ENCODE data around the gene PRPSAP1.
"Not testable (repeated sequence)": the region's sequence is repeated elsewhere in the genome, so short reads cannot be mapped to it uniquely, and the experiment has no call there.

The PRPSAP1 gene

DNA sequence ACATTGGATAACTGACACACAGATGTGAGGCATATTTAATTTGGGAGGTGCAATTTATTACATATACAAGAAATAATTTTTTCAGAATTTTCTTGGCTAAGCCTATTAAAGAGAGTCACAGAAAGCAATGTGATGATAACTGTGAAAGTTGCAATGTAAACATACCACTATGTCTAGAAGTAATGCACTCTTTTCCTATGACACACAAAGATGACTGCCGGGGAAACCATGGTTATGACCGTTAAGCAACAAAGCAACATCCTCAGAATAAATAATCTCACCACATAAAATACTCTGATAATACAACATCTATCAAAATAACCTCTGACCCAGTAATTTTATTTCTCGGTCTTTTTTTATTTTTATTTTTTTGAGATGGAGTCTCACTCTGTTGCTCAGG is 35.1 kb downstream of the PRPSAP1 start:
- DNase-seq (ENCODE audit: low read depth), result no peak

DNA sequence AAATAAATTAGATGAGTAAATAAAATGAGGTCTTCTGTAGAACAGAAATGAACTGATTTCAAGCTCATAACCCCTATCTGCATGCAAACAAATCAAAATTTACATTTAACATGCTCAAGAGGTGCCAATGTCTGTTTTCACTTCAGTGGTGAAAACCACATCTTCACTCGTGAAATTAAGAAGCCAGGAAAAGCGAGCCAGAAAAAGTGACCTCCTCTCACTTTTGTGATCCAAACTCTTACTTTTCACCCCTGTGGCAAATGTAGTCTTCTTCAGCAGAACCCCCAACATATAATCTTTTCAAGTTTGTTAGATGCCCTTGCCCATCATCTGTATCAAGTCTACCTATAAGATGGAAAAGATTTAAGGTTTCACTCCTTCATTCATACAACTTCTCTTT is 36.2 kb downstream of the PRPSAP1 start:
- no peak for DNase-seq (ENCODE audit: low read depth)

DNA sequence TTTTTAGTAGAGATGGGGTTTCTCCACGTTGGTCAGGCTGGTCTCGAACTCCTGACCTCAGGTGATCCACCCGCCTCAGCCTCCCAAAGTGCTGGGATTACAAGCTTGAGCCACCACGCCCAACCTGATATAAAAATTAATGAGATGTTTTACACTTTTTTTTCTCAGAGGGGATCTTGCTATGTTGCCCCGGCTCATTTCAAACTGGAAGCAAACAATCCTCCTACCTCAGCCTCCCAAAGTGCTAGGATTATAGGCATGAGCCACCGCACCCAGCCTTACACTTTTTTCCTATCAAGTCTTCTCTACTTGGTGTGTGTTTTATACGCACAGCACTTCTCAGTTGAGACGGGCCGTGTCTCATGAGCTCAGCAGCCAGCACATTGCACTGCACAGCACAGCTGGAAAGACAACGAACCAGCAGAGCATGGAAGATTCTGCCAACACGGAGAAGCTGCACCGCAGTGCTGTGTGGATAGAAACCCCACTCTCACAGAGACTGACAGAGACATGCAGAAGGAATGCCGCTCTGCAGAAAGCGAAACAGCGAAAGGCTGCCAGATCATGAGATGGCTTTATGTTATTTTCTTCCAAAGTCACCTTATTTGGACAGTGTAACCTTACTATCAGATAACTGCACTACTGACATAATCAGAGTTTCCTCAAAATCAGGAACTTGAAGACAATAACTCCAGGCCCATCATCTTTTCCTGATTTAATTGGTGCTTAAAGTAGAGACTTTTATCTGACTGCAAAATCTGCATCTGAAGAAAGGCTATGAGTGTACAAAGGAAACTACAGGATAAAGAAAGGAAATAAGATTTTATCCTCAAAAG is 39.1 kb downstream of the PRPSAP1 start:
- DNase-seq (ENCODE audit: low read depth), result no peak

DNA sequence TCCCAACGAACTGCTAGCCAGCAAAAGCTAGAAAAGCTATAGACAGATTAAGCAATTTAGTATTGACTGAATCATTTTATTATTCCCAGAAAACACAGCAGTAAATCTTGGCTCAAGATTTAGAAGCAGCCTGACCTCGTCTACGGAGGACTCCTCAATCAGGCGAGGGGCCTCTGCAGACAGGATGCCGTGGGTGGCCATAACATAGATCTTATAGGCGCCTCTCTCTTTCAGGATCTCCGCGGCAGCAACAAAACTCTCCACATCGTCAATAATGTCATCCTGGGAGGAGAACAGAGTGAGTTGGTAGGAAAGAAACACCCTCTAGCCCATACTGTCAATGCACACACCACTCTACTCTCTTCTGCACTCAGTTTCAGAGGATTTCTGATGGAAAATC is 41.0 kb downstream of the PRPSAP1 start:
- DNase-seq (ENCODE audit: low read depth), result no peak

DNA sequence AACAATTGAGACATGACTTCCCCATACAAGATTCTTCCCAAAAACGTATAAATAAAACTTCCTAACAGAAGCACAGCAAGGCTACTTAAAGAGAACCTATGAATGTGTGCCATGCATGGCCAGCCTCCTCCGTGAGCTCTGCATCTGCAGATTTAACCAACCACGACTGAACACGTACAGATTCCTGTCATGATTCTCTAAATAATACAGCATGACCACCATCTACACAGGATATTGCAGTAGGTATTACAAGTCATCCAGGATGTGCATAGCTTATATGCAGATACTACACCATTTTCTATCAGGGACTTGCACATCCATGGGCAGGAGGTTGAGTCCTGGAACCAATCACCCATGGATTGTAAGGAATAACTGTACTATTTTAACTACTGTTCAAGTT is 44.3 kb downstream of the PRPSAP1 start:
- DNase-seq (ENCODE audit: low read depth), result no peak

DNA sequence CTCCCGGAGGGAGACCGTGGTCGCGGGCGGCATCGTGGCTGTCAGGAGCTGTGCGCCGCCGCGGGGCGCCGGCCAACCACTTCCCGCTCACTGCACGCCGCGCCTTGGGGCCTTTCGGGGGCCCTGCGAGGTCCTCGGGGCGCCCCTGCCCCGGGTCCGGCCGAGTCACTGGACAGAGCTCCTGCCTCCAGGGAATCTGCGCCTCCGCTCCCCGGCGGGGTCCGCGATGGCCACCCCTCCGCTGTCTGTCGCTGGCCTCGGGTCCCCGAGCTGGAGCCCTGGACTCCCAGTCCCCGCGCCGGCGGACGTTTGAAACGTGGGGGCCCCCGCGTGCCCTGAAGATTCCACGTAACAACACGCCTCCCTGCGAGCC is 45.8 kb downstream of the PRPSAP1 start, which contains the start of gene QRICH2:
Gene QRICH2 (minus strand): TSS at position 311 of the 373 bp plus-strand sequence. CDS start 278 bp downstream, at position 33.
- DNase-seq (ENCODE audit: low read depth), result no peak

DNA sequence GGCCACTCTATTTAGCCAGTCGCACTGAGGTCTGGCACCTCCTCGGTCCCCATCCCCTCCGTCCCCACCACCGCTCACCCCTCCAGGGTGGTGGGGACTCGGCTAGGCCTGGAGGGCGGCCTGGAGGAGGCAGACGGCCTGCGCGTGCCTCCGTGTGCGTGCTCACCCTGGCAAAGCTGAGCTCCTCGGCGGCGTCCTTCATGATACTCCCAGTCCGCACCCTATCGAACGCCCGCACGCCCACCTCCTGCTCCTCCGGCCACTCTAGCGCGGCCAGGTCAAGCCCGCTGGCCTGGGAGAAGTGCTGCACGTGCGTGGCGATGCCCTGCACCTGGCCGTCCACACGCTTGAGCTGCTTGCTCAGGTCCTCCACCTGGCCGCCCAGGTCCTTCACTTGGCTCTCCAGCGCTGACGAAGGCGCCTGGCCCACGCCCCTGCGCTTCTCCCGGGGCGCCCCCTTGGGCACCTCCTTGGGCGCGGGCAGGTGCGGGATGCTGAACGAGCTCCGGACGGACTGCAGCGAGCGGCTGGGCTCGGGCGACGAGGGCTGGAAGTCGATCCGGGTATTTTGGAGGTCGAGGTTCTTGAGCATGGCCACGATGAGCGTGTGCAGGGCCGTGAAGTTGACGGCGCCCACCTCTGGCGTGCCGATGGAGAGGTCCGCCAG is 46.3 kb downstream of the PRPSAP1 start:
- DNase-seq (ENCODE audit: low read depth), result no peak

DNA sequence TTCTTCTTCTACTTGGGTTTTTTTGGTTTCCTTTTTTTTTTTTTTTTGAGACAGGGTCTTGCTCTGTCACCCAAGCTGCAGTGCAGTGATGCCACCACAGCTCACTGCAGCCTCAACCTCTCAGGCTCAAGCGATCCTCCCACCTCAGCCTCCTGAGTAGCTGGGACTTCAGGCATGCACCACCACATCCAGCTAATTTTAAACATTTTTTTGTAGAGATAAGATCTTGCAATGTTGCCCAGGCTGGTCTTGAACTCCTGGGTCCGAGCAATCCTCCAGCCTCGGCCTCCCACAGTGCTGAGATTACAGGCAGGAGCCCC is 48.6 kb downstream of the PRPSAP1 start:
- DNase-seq (ENCODE audit: low read depth), result not testable (repeated sequence)

DNA sequence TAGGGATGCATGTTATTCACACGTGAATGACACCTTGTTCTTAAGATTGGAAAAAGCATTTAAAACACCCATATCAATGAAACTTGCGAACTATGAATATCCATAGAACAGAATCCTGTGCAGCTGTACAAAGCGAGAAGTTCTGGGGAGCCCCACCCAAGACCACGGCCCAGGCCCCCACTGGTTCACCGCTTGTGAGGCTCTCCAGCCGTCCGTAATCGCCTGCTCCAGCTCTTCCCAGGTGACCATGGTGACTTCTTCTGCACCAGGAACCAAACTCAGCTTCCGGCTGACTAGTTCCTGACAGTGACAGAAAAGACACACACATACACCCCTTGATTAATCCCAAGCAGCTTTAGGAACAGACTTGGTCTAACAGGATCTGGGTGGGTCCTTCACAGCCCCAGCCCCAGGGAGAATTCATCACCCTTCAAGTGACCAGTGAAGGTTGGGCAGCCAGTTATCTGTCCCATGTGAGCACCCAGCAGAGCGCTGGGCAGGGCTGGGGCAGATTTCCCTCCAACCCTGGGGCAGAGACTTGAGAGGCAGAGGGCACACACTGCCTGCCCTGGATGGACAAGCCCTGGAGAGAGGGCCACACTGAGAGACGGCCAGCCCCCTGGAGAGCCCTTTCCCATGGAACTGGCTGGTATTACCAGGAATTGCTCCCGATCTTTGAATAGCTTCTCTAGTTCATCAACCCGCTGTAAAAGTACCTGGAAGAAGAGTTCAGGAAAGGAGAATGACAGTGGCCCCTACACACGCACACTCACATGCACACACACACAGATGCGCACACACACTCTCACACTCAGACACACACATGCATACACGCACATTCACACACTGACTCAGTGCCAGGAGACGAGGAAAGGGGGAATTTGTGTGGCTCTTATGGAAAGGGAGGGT is 49.2 kb downstream of the PRPSAP1 start:
- no peak for DNase-seq (ENCODE audit: low read depth)

DNA sequence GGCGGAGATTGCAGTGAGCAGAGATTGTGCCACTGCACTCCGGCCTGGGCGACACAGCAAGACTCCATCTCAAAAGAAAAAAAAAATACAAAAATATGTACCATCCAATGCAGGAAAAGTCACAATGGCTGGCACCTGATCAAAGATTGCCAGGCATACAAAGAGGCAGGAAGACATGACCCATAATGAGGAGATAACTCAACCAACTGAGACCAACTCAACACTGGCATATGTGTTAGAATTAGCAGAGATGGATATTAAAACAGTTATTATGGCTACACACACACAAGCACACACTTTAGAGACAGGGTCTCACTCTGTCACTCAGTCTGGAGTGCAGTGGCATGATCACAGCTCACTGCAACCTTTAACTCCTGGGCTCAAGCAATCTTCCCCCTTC is 56.3 kb downstream of the PRPSAP1 start:
- no peak for DNase-seq (ENCODE audit: low read depth)

DNA sequence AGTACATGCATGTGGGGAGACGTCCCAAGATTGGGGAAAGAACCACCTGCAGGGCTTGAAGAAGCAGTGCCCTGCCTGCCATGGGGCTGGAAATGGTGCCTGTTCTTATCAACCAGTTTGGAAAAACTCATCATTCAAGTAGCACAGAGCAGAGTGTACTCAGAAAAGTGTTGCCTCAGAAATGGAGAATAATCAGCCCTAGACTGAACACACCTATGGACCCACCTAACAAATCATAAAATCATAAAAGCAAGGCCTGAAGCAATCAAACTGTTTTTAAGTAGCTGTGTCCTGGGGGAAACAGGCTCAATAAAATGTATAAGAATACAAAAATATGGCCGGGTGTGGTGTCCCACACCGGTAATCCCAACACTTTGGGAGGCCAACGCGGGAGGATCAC is 56.8 kb downstream of the PRPSAP1 start:
- no peak for DNase-seq (ENCODE audit: low read depth)

DNA sequence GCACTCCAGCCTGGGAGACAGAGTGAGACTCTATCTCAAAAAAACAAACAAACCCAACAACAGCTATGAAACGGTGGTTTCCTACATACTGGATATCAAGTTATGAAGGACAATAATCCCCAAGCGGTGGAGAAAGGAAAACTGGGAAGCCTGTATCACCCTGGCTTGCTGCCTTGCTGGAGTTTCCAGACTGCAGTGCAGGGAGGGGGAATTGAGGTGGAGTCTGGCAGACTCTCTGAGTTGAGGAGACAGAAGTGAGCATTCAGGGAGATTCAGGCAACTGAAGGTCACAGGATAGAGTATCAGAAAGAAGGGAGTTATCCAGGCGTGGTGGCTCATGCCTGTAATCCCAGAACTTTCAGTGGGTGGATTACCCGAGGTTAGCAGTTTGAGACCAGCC is 57.5 kb downstream of the PRPSAP1 start:
- no peak for DNase-seq (ENCODE audit: low read depth)

DNA sequence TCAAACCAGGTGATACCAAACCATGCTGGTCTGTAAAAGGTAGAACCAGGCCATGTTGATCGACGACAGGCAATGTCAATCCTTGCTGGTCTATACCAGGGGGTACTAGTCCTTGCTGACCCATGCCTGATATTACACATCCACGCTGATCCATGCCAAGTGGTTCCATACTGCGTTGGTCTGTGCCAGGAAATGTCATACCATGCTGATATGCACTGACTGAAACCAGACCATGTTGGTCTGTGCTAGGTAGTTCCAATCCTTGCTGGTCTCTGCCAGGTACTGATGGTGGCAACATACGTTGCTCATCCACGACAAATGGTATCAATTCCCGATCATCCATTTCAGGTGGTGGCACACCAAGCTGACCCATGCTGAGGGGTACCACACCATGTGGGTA is 60.6 kb downstream of the PRPSAP1 start:
- DNase-seq (ENCODE audit: low read depth), result no peak

DNA sequence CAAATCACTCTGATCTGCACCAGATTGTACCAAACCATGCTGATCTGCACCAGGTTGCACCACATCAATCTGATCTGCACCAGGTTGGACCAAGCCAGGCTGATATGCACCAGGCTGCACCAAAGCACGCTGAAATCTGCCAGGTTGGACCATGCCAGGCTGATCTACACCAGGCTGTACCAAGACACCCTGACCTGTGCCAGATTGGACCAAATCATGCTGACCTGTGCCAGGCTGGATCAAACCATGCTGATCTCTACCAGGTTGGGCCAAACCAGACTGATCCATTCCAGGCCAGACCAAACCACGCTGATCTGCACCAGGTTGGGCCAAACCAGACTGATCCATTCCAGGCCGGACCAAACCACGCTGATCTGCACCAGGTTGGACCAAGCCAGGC is 61.1 kb downstream of the PRPSAP1 start:
- no peak for DNase-seq (ENCODE audit: low read depth)

DNA sequence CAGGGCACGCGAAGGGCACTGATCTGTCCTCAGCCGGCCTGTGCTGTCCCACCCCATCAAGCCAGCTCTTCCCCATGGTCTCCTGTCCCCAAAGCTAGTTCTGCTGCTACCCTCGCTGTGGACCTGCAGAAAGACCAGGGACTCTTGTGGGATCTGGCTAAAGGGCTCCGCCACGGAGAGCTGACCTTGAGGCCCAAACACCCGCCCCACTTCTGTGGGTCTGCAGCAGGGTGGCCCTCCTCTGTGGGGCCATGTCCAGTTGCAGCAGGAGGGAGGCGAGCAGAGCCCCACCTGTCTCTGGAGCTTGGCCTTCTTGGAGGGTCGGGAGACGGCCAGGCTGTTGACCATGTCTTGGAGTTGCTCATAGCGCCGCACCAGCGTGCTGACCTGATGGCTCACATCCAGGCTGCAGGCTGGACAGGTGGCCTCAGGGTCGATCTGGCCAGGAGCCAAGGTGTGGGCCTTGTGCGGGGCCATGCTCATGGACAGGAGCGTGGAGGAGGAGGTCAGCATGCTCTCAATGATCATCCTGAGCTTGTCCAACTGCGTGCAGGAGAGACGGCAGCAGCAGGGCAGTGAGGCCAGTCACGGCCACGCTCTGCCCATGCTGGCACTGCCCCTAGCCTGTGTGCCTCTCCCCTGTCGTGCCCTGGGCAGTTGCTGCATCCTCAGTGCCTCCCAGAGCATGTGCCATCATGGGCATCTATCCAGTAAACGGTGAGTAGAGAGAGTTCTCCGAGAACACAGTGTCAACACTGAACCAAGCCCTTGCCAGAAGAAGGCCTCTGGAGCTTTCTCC is 71.9 kb downstream of the PRPSAP1 start:
- no peak for DNase-seq (ENCODE audit: low read depth)

DNA sequence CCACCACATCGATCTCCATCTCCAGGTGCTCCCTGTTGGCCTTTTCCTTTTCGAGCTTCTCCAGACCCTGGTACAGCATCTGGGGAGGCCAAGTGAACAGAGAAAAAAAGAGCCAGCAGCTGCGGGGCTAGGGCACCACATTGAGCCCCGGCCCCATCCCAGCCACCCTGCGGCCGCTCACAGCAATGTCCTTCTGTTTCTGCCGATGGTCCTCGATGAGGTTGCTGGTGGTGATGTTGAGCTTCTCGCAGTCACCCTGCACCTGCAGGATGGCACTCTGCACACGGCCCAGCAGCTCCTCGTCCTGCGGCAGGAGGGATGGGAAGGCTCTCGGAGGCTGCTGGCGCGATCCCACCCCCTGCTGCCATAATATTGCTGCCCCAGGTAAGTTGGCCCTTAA is 73.1 kb downstream of the PRPSAP1 start:
- no peak for DNase-seq (ENCODE audit: low read depth)

DNA sequence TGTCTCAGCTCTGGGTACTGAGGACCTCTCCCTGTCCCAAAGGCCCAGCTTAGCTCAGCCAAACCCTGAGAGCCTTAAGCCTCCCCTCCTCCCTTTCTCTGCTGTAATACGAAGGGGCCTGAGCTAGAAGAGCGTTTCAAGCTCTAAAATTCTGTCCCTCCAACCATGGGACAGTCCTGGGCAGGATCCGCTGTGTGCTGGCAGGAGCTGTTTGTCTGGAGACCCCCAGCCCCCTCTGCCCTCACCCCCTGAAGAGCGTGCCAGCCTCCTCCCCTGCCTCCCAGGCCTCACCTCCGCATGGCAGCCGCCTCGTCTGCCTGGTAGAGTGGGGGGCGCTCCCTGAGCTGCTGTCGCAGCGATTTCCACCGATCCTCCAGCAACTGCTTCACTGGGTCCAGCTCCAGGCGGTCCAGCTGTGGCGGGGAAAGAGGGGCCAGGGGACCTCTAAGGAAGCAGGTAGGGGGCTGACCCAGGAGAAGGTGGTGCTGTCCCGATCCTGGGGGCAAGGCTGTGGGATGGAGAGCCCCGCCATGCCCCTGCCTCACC is 73.9 kb downstream of the PRPSAP1 start:
- DNase-seq (ENCODE audit: low read depth), result no peak

DNA sequence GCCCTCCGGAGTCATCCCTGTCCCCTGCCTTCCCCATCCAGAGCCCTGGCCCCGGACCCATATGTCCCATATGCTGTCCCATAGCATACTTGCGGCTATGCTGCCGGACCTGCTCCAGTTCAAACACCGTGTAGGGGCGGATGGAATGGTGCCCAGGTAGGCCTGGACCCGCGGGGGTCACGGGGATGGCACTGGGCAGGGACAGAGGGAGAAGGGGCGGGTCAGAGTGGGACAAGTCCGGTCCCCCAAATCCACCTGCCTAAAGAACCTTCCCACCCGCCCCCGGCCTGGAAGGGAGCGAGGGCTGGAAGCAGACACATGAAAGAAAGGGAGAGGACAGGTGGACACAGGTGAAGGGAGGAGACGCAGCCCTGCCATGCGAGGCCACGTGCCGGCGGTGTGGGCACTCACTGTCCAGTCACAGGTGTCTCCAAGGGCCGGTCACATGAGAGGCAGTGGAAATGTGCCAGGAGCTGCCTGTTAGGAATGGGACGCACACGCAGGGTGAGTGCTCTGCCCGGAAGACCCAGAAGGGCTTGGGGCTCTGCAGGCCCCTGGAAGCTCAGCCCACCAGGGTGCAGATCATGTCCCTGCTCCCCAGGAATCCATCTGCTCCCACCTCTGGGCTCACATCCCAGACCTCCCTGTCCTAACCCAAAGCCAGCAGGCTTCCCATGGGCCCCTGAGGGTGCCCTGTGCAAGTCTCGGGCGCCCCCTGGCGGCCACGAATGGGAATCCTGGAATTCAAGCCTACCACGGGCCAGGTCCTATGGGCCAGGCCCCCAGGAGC is 74.6 kb downstream of the PRPSAP1 start:
- no peak for DNase-seq (ENCODE audit: low read depth)

DNA sequence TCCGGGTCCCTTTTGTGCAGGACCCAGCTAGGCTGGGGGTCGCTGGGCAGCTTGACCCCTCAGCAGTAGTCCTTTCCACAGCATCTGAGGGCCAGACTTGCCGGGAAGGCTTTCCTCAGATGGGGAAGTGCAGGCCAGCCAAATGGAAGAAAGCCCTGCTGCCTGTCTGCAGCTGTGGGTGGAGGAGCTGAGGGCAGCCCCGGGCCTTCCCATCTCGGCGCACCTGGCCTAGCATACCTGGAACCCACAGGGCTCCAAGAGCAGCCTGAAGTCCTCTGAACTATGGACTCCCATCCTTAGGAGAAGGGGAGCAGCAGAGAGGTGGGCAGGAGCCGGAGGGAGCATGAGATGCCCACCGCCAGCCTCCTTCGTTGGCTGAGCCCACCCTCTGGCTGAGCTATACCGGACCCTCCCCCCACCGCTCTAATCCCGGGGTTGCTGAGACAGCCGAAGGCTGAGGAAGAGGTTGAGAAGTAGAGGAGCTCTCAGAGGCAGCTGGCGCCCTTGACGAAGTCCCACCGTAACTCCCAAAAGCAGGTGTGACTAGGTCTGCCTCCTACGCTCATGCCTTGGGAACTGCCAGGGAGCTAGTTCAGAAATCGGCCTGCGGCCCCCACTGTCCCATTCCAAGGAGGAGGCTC is 75.3 kb downstream of the PRPSAP1 start:
- DNase-seq (ENCODE audit: low read depth), result no peak
